Measurements from ENCODE around the gene TMEM108. TPM values are rescaled to one million over a fixed set of nuclear protein-coding genes. Genes with fewer than 3 reads are reported as not detected.

Gene TMEM108
- total and polyA plus RNA-seq, 8 donors, result 0.37 to 2.1 (median 0.84) TPM; not detected in 2

GRCh38 chr3:133130168-133130567 is 92.0 kb downstream of the TMEM108 start:
- H3K27me3 ChIP-seq, result no peaks in the 10 kb centered on the region
- TF ChIP-seq POLR2A (IDR thresholded peaks at IDR 0.05) (no peak), POLR2AphosphoS5 (IDR thresholded peaks at IDR 0.05) (no peak), CTCF (IDR thresholded peaks at IDR 0.05) (no peak), EP300 (IDR thresholded peaks at IDR 0.05) (no peak)
- WGBS, 5 donors, result 73 to 86% (median 74%) methylated on average over 1 of the region's 1 CpG
- H3K9me3 ChIP-seq, result no peaks in the 10 kb centered on the region
- no peaks in the 10 kb centered on the region for H3K36me3 ChIP-seq
- no peak for DNase-seq
- intact Hi-C loops (cut with DNase I; ENCODE audit: low total_unique reads), result no loop called here
- no peaks in the 10 kb centered on the region for H3K4me1 ChIP-seq
- H3K4me3 ChIP-seq, result no peak overlapping the region
- H3K27ac ChIP-seq, result no peak overlapping the region

- intact Hi-C loops (cut with DNase I; ENCODE audit: low total_unique reads), result no loop called here
- no peak for DNase-seq
- no peaks in the 10 kb centered on the region for H3K36me3 ChIP-seq
- no peak overlapping the region for H3K4me3 ChIP-seq
- no peaks in the 10 kb centered on the region for H3K9me3 ChIP-seq
- no peak for TF ChIP-seq EP300 (IDR thresholded peaks at IDR 0.05)
- TF ChIP-seq POLR2AphosphoS5 (IDR thresholded peaks at IDR 0.05), result no peak
- no peak for TF ChIP-seq POLR2A (IDR thresholded peaks at IDR 0.05)
- no peak for TF ChIP-seq CTCF (IDR thresholded peaks at IDR 0.05)
- H3K27ac ChIP-seq, result no peak overlapping the region
- no peaks in the 10 kb centered on the region for H3K27me3 ChIP-seq
- WGBS, 5 donors, result 76 to 90% (median 84%) methylated on average over 5 of the region's 5 CpGs
- no peaks in the 10 kb centered on the region for H3K4me1 ChIP-seq
These were observed 97.1 kb downstream of the TMEM108 start for GRCh38 chr3:133135306-133135705.

GRCh38 chr3:133136114-133137041 is 98.2 kb downstream of the TMEM108 start:
- Histone ChIP-seq H3K27me3 (no peaks in the 10 kb centered on the region), H3K9me3 (no peaks in the 10 kb centered on the region), H3K36me3 (no peaks in the 10 kb centered on the region), H3K27ac (no peak overlapping the region), H3K4me1 (no peaks in the 10 kb centered on the region), H3K4me3 (no peak overlapping the region)
- intact Hi-C loops (cut with DNase I; ENCODE audit: low total_unique reads), result no loop called here
- WGBS, 5 donors, result 84 to 99% (median 90%) methylated on average over 2 of the region's 2 CpGs
- DNase-seq, result no peak
- TF ChIP-seq CTCF (IDR thresholded peaks at IDR 0.05), result no peak
- TF ChIP-seq POLR2A (IDR thresholded peaks at IDR 0.05), result no peak
- TF ChIP-seq EP300 (IDR thresholded peaks at IDR 0.05), result no peak
- no peak for TF ChIP-seq POLR2AphosphoS5 (IDR thresholded peaks at IDR 0.05)

GRCh38 chr3:133137042-133137996 is 99.1 kb downstream of the TMEM108 start:
- no peak overlapping the region for H3K4me3 ChIP-seq
- H3K27ac ChIP-seq, result no peak overlapping the region
- H3K27me3 ChIP-seq, result no peaks in the 10 kb centered on the region
- no peak for DNase-seq
- intact Hi-C loops (cut with DNase I; ENCODE audit: low total_unique reads), result no loop called here
- no peaks in the 10 kb centered on the region for H3K4me1 ChIP-seq
- H3K9me3 ChIP-seq, result no peaks in the 10 kb centered on the region
- TF ChIP-seq EP300 (IDR thresholded peaks at IDR 0.05) (no peak), CTCF (IDR thresholded peaks at IDR 0.05) (no peak), POLR2A (IDR thresholded peaks at IDR 0.05) (no peak), POLR2AphosphoS5 (IDR thresholded peaks at IDR 0.05) (no peak)
- H3K36me3 ChIP-seq, result no peaks in the 10 kb centered on the region
- WGBS, 5 donors, result 76 to 86% (median 80%) methylated on average over 12 of the region's 12 CpGs
